HEK293 (cell line): ENCODE results near the gene THSD4.
A peak's percentile ranks its signal among the peaks of the same experiment; 100 is the strongest.

Experiments
- CTCF ChIA-PET: fragments of 350-600 bp; formaldehyde crosslinking; extraction: SDS; loops from one replicate; lab custom pipeline; 2021; ENCODE audit warnings: antibody characterized with exemption; lab: Yijun Ruan, JAX
- POLR2A ChIA-PET: fragments of 300-600 bp; formaldehyde crosslinking; extraction: SDS; loops from one replicate; lab custom pipeline; 2020; ENCODE audit warnings: antibody characterized with exemption, inconsistent platforms; lab: Yijun Ruan, JAX
- H3K27ac ChIP-seq: fragments of 200-500 bp; sonication (Bioruptor generic); 2 replicates; pipeline ENCODE4 v1.5.1; 2014; ENCODE audit warnings: low read depth, low read length, control low read depth, inconsistent platforms; ENCODE audit errors: extremely low read depth
- H3K36me3 ChIP-seq, 2 experiments: fragments of 200-500 bp in 1 of 2; sonication (Bioruptor generic) in 1 of 2; 1 replicate in 1 of 2; 2 replicates in 1 of 2; pipeline ENCODE4 v1.5.1; 2014 to 2017; ENCODE audit warnings: inconsistent platforms in 2 of 2, low read length in 2 of 2; ENCODE audit not compliant: control insufficient read depth in 2 of 2, insufficient read depth in 1 of 2
- H3K4me1 ChIP-seq: fragments of 200-500 bp; sonication (Bioruptor generic); 2 replicates; pipeline ENCODE4 v1.5.1; 2014; ENCODE audit warnings: mild to moderate bottlenecking, low read length, inconsistent platforms; ENCODE audit not compliant: control insufficient read depth, insufficient read depth
- H3K4me3 ChIP-seq: 2 replicates; pipeline ENCODE4 v1.5.1; 2011; ENCODE audit warnings: low read depth, mild to moderate bottlenecking, control low read depth, low read length, moderate library complexity
- H3K9me3 ChIP-seq: fragments of 200-500 bp; sonication (Bioruptor generic); 2 replicates; pipeline ENCODE4 v1.5.1; 2014; ENCODE audit warnings: low read depth, low read length, inconsistent platforms; ENCODE audit not compliant: control insufficient read depth, insufficient read depth
- GLI4 ChIP-seq: fragments of 450-650 bp; formaldehyde crosslinking; IDR thresholded peaks from 2 replicates; pipeline ENCODE4 v1.5.1; 2016; ENCODE audit warnings: missing biosample characterization, missing genetic modification characterization
- KLF16 ChIP-seq: fragments of 450-650 bp; formaldehyde crosslinking; IDR thresholded peaks from 2 replicates; pipeline ENCODE4 v1.5.1; 2017; ENCODE audit warnings: missing biosample characterization, missing genetic modification characterization
- KLF17 ChIP-seq: fragments of 450-650 bp; formaldehyde crosslinking; IDR thresholded peaks from 2 replicates; pipeline ENCODE4 v1.5.1; 2016; ENCODE audit warnings: missing biosample characterization, missing genetic modification characterization
- ZBTB11 ChIP-seq: fragments of 450-650 bp; formaldehyde crosslinking; conservative IDR thresholded peaks from 2 replicates; pipeline ENCODE4 v1.5.1; 2016; ENCODE audit warnings: low read depth, missing biosample characterization, missing genetic modification characterization
- ZBTB17 ChIP-seq: fragments of 450-650 bp; formaldehyde crosslinking; IDR thresholded peaks from 2 replicates; pipeline ENCODE4 v1.5.1; 2016; ENCODE audit warnings: missing biosample characterization, missing genetic modification characterization
- ZBTB44 ChIP-seq: fragments of 450-650 bp; IDR thresholded peaks from 2 replicates; pipeline ENCODE4 v1.5.1; 2018; ENCODE audit warnings: missing biosample characterization, mild to moderate bottlenecking, missing genetic modification characterization
- ZFP3 ChIP-seq: fragments of 450-650 bp; formaldehyde crosslinking; IDR thresholded peaks from 2 replicates; pipeline ENCODE4 v1.5.1; 2016; ENCODE audit warnings: low read depth, missing biosample characterization, missing genetic modification characterization
- ZFP37 ChIP-seq: fragments of 450-650 bp; formaldehyde crosslinking; IDR thresholded peaks from 2 replicates; pipeline ENCODE4 v1.5.1; 2016; ENCODE audit warnings: missing biosample characterization, missing genetic modification characterization
- ZNF132 ChIP-seq: fragments of 450-650 bp; formaldehyde crosslinking; IDR thresholded peaks from 2 replicates; pipeline ENCODE4 v1.5.1; 2017; ENCODE audit warnings: missing biosample characterization, missing genetic modification characterization, borderline replicate concordance
- ZNF18 ChIP-seq: fragments of 450-650 bp; formaldehyde crosslinking; IDR thresholded peaks from 2 replicates; pipeline ENCODE4 v1.5.1; 2016; ENCODE audit warnings: missing biosample characterization, missing genetic modification characterization
- ZNF184 ChIP-seq: fragments of 450-650 bp; IDR thresholded peaks from 2 replicates; pipeline ENCODE4 v1.5.1; 2018; ENCODE audit warnings: missing biosample characterization, mild to moderate bottlenecking, missing genetic modification characterization
- ZNF202 ChIP-seq: fragments of 450-650 bp; formaldehyde crosslinking; IDR thresholded peaks from 2 replicates; pipeline ENCODE4 v1.5.1; 2016; ENCODE audit warnings: missing biosample characterization, missing genetic modification characterization, borderline replicate concordance
- ZNF274 ChIP-seq, 2 experiments: fragments of 200-500 bp in 1 of 2; fragments of 450-650 bp in 1 of 2; sonication (Bioruptor generic) in 1 of 2; formaldehyde crosslinking in 1 of 2; IDR thresholded peaks; 2 replicates each; pipeline versions ENCODE4 v1.5.1 to v1.6.1; 2014 to 2016; ENCODE audit warnings: borderline replicate concordance in 1 of 2, inconsistent platforms in 1 of 2, low read length in 1 of 2, missing biosample characterization in 1 of 2, missing genetic modification characterization in 1 of 2
- ZNF423 ChIP-seq: fragments of 450-650 bp; formaldehyde crosslinking; IDR thresholded peaks from 2 replicates; pipeline ENCODE4 v1.5.1; 2016; ENCODE audit warnings: missing biosample characterization, missing genetic modification characterization
- ZNF513 ChIP-seq: fragments of 450-650 bp; IDR thresholded peaks from 2 replicates; pipeline ENCODE4 v1.5.1; 2018; ENCODE audit warnings: missing biosample characterization, missing genetic modification characterization
- ZNF529 ChIP-seq: fragments of 450-650 bp; formaldehyde crosslinking; IDR thresholded peaks from 2 replicates; pipeline ENCODE4 v1.5.1; 2017; ENCODE audit warnings: missing genetic modification characterization, missing biosample characterization; ENCODE audit not compliant: insufficient replicate concordance
- ZNF544 ChIP-seq: fragments of 450-650 bp; formaldehyde crosslinking; IDR thresholded peaks from 2 replicates; pipeline ENCODE4 v1.5.0; 2017; ENCODE audit warnings: missing biosample characterization, missing genetic modification characterization
- ZNF561 ChIP-seq: fragments of 450-650 bp; IDR thresholded peaks from 2 replicates; pipeline ENCODE4 v1.5.1; 2018; ENCODE audit warnings: missing biosample characterization, missing genetic modification characterization, borderline replicate concordance
- ZNF660 ChIP-seq: fragments of 450-650 bp; IDR thresholded peaks from 2 replicates; pipeline ENCODE4 v1.5.1; 2018; ENCODE audit warnings: missing biosample characterization, mild to moderate bottlenecking, missing genetic modification characterization
- ZNF76 ChIP-seq: fragments of 450-650 bp; formaldehyde crosslinking; IDR thresholded peaks from 2 replicates; pipeline ENCODE4; 2016; ENCODE audit warnings: low read depth, missing biosample characterization, missing genetic modification characterization, borderline replicate concordance
- ZNF791 ChIP-seq: fragments of 450-650 bp; formaldehyde crosslinking; IDR thresholded peaks from 2 replicates; pipeline ENCODE4 v1.5.1; 2016; ENCODE audit warnings: missing biosample characterization, missing genetic modification characterization

Gene THSD4

GRCh38 chr15:71114066-71114680 lies 1.1 kb upstream of the THSD4 start:
- peaks cover 2% of the 10 kb centered on the region; the same call in 1 of the 2 replicates for H3K4me1 ChIP-seq
- H3K4me3 ChIP-seq = no peak overlapping the region
- no peaks in the 10 kb centered on the region for H3K9me3 ChIP-seq
- no peaks in the 10 kb centered on the region for H3K36me3 ChIP-seq
- TF ChIP-seq ZNF423 (tag by site-specific recombination) (no peak), ZBTB44 (no peak), ZNF529 (tag by site-specific recombination) (no peak)
- no peak overlapping the region for H3K27ac ChIP-seq
- CTCF ChIA-PET = interaction anchor here (0.6 to 3.1 kb wide), 13 partner anchors 10 to 353 kb away, joined by 3 to 10 read pairs (median 3); no protein-coding TSS in a partner anchor
- POLR2A ChIA-PET = no interaction called here

GRCh38 chr15:71115567-71116351 lies 488 bp downstream of the THSD4 start:
- CTCF ChIA-PET = interaction anchor here (0.5 to 2.1 kb wide), 32 partner anchors 9 to 922 kb away, joined by 3 to 9 read pairs (median 4); no protein-coding TSS in a partner anchor
- POLR2A ChIA-PET = interaction anchor here (1.0 kb wide), 1 partner anchor 329 kb away, joined by 5 read pairs; no protein-coding TSS in a partner anchor
- Histone ChIP-seq H3K4me1 (peaks cover 2% of the 10 kb centered on the region; the same call in 1 of the 2 replicates), H3K27ac (peak overlapping the region; percentile 89), H3K9me3 (no peaks in the 10 kb centered on the region), H3K36me3 (no peaks in the 10 kb centered on the region), H3K4me3 (peak overlapping the region; percentile 60)
- TF ChIP-seq ZNF544 (tag by site-specific recombination) (no peak), ZFP37 (tag by site-specific recombination) (0 out of 2 replicates have a peak, but pooled peaks have one; percentile 46), ZNF561 (0 out of 2 replicates have a peak, but pooled peaks have one; percentile 24), ZNF18 (tag by site-specific recombination) (no peak), KLF17 (no peak), ZFP3 (no peak), ZBTB17 (tag by site-specific recombination) (peak; percentile 75), ZNF132 (tag by site-specific recombination) (no peak), ZNF274 (IDR thresholded peaks at IDR 0.05; ENCODE audit: low read length) (no peak), ZNF274 (tag by site-specific recombination; IDR thresholded peaks at IDR 0.05; ENCODE audit: borderline replicate concordance) (no peak), ZNF184 (tag by site-specific recombination) (no peak), KLF16 (tag by site-specific recombination) (no peak), ZNF513 (tag by site-specific recombination) (no peak), ZNF202 (tag by site-specific recombination) (no peak), GLI4 (no peak), ZNF660 (tag by site-specific recombination) (no peak), ZNF76 (tag by site-specific recombination) (no peak; the same call in 1 of the 2 replicates), ZBTB11 (tag by site-specific recombination) (peak; percentile 49; the same call in 1 of the 2 replicates), ZNF791 (no peak)
